ENCODE data around the gene UGT1A5. TPM values are rescaled to one million over a fixed set of nuclear protein-coding genes. Genes with fewer than 3 reads are reported as not detected.
"Not testable (repeated sequence)": the region's sequence is repeated elsewhere in the genome, so short reads cannot be mapped to it uniquely, and the experiment has no call there.

The UGT1A5 gene
- total RNA-seq, 1 experiment from 2014 or later, result not detected

- in situ Hi-C loops (cut with HindIII; ENCODE audit: low sequenced_read_pairs); DNase-seq (ENCODE audit: low spot score): not testable (repeated sequence)
These were observed 24.4 kb downstream of the UGT1A5 start for GRCh38 chr2:233736868-233737653.

- DNase-seq (ENCODE audit: low spot score), result no peak
- in situ Hi-C loops (cut with HindIII; ENCODE audit: low sequenced_read_pairs), result no loop called here
These were observed 28.2 kb downstream of the UGT1A5 start for GRCh38 chr2:233740870-233741269.

GRCh38 chr2:233743464-233744259, 31.0 kb downstream of the UGT1A5 start:
- DNase-seq (ENCODE audit: low spot score), result no peak
- in situ Hi-C loops (cut with HindIII; ENCODE audit: low sequenced_read_pairs), result no loop called here

GRCh38 chr2:233745073-233745755, 32.5 kb downstream of the UGT1A5 start:
- DNase-seq (ENCODE audit: low spot score), result no peak
- in situ Hi-C loops (cut with HindIII; ENCODE audit: low sequenced_read_pairs), result no loop called here

- DNase-seq (ENCODE audit: low spot score); in situ Hi-C loops (cut with HindIII; ENCODE audit: low sequenced_read_pairs): not testable (repeated sequence)
These were observed 33.1 kb downstream of the UGT1A5 start for GRCh38 chr2:233745838-233746237.

GRCh38 chr2:233746475-233747282, 34.0 kb downstream of the UGT1A5 start:
- in situ Hi-C loops (cut with HindIII; ENCODE audit: low sequenced_read_pairs), result no loop called here

GRCh38 chr2:233747283-233747544, 34.5 kb downstream of the UGT1A5 start:
- in situ Hi-C loops (cut with HindIII; ENCODE audit: low sequenced_read_pairs), result no loop called here
- DNase-seq (ENCODE audit: low spot score), result no peak

More at GRCh38 chr2:233746475-233747282, 34.0 kb downstream of the UGT1A5 start:
- DNase-seq (ENCODE audit: low spot score), result no peak

GRCh38 chr2:233750689-233751088, 38.0 kb downstream of the UGT1A5 start:
- DNase-seq (ENCODE audit: low spot score); in situ Hi-C loops (cut with HindIII; ENCODE audit: low sequenced_read_pairs): not testable (repeated sequence)

- DNase-seq (ENCODE audit: low spot score); in situ Hi-C loops (cut with HindIII; ENCODE audit: low sequenced_read_pairs): not testable (repeated sequence)
These were observed 38.7 kb downstream of the UGT1A5 start for GRCh38 chr2:233751212-233752009.

GRCh38 chr2:233754872-233755611, 42.3 kb downstream of the UGT1A5 start:
- in situ Hi-C loops (cut with HindIII; ENCODE audit: low sequenced_read_pairs), result no loop called here
- no peak for DNase-seq (ENCODE audit: low spot score)

GRCh38 chr2:233756429-233757081, 43.8 kb downstream of the UGT1A5 start:
- in situ Hi-C loops (cut with HindIII; ENCODE audit: low sequenced_read_pairs), result no loop called here
- DNase-seq (ENCODE audit: low spot score), result no peak

- in situ Hi-C loops (cut with HindIII; ENCODE audit: low sequenced_read_pairs), result no loop called here
- no peak for DNase-seq (ENCODE audit: low spot score)
These were observed 45.4 kb downstream of the UGT1A5 start for GRCh38 chr2:233758141-233758540.

- in situ Hi-C loops (cut with HindIII; ENCODE audit: low sequenced_read_pairs), result no loop called here
- no peak for DNase-seq (ENCODE audit: low spot score)
These were observed 46.1 kb downstream of the UGT1A5 start for GRCh38 chr2:233758849-233759248.

- no peak for DNase-seq (ENCODE audit: low spot score)
- in situ Hi-C loops (cut with HindIII; ENCODE audit: low sequenced_read_pairs), result no loop called here
These were observed 47.3 kb downstream of the UGT1A5 start, which contains the start of gene UGT1A1 for GRCh38 chr2:233760043-233760442. Gene UGT1A1, plus strand, starts transcription at chr2:233760270. Its CDS starts 18 bp downstream, at chr2:233760288.

- in situ Hi-C loops (cut with HindIII; ENCODE audit: low sequenced_read_pairs), result no loop called here
These were observed 48.5 kb downstream of the UGT1A5 start for GRCh38 chr2:233761040-233761769.

GRCh38 chr2:233764264-233764663, 51.6 kb downstream of the UGT1A5 start:
- in situ Hi-C loops (cut with HindIII; ENCODE audit: low sequenced_read_pairs), result no loop called here
- DNase-seq (ENCODE audit: low spot score), result no peak

More at GRCh38 chr2:233761040-233761769, 48.5 kb downstream of the UGT1A5 start:
- DNase-seq (ENCODE audit: low spot score), result no peak

All from G401 (cell line).